H1 (cell line): ENCODE results near the gene SLC13A4. TPM values are rescaled to one million over a fixed set of nuclear protein-coding genes. Genes with fewer than 3 reads are reported as not detected.

Experiments
- CTCF ChIA-PET: fragments of 300-600 bp; sonication (Branson Sonifier 250); formaldehyde crosslinking; loops from one replicate; lab custom pipeline; 2021; ENCODE audit not compliant: partially characterized antibody; lab: Charles Lee
- POLR2A ChIA-PET: fragments of 300-600 bp; sonication (Branson Sonifier 250); formaldehyde crosslinking; loops from one replicate; lab custom pipeline; 2021; ENCODE audit warnings: inconsistent platforms; ENCODE audit not compliant: partially characterized antibody; lab: Charles Lee
- DNase-seq, 2 experiments: peaks; one replicate each; pipeline versions ENCODE4 v3.0.0 to v3.0.0-alpha.2; 2010 to 2022; ENCODE audit warnings: low spot score in 2 of 2, low read depth in 1 of 2, mixed read lengths in 1 of 2
- FAIRE-seq: peaks from 2 replicates; lab custom pipeline; 2011; peaks lifted over from hg19 to GRCh38; lab: Jason Lieb, UNC
- H2AFZ ChIP-seq: 2 replicates; pipeline ENCODE4 v1.8.1; 2012; ENCODE audit warnings: low read length, inconsistent platforms
- H2AK5ac ChIP-seq: 2 replicates; pipeline ENCODE4 v1.6.1; 2013; ENCODE audit warnings: low read depth, low read length
- H2BK120ac ChIP-seq: replicated peaks from 2 replicates; pipeline ENCODE3; 2013; ENCODE audit warnings: low read depth, low read length, inconsistent platforms
- H2BK12ac ChIP-seq: 2 replicates; pipeline ENCODE4 v1.6.1; 2013; ENCODE audit warnings: low read depth, low read length
- H2BK15ac ChIP-seq: 2 replicates; pipeline ENCODE4 v1.6.1; 2013; ENCODE audit warnings: low read length
- H2BK20ac ChIP-seq: 2 replicates; pipeline ENCODE4 v1.6.1; 2013; ENCODE audit warnings: low read length
- H2BK5ac ChIP-seq: 2 replicates; pipeline ENCODE4 v1.6.1; 2013; ENCODE audit warnings: low read depth, low read length
- H3K14ac ChIP-seq: 2 replicates; pipeline ENCODE4 v1.6.1; 2013; ENCODE audit warnings: inconsistent platforms; ENCODE audit not compliant: insufficient read length
- H3K18ac ChIP-seq: 2 replicates; pipeline ENCODE4 v1.6.1; 2013; ENCODE audit warnings: low read length; ENCODE audit errors: extremely low read depth
- H3K23ac ChIP-seq: 2 replicates; pipeline ENCODE4 v1.6.1; 2013; ENCODE audit warnings: inconsistent platforms; ENCODE audit not compliant: insufficient read length
- H3K23me2 ChIP-seq: 2 replicates; pipeline ENCODE4 v1.6.1; 2013; ENCODE audit warnings: low read depth, low read length
- H3K27ac ChIP-seq: 2 replicates; pipeline ENCODE4 v1.6.1; 2011; ENCODE audit warnings: low read depth, low read length, inconsistent platforms
- H3K27me3 ChIP-seq, 4 experiments: replicated peaks in 1 of 4; 1 replicate in 1 of 4; 2 replicates in 3 of 4; pipeline versions ENCODE4 v1.6.1 to v1.8.1; 2011 to 2013; ENCODE audit warnings: low read length in 3 of 4, mild to moderate bottlenecking in 3 of 4, inconsistent platforms in 2 of 4, mixed read lengths in 2 of 4, moderate library complexity in 1 of 4; ENCODE audit not compliant: control insufficient read depth in 3 of 4, insufficient read depth in 3 of 4; ENCODE audit errors: extremely low read depth in 1 of 4
- H3K36me3 ChIP-seq, 4 experiments: 2 replicates each; pipeline versions ENCODE4 v1.6.1 to v1.8.1; 2011 to 2013; ENCODE audit warnings: mild to moderate bottlenecking in 4 of 4, low read length in 3 of 4, moderate library complexity in 2 of 4, control low read depth in 1 of 4, inconsistent platforms in 1 of 4; ENCODE audit not compliant: insufficient read depth in 4 of 4, control insufficient read depth in 2 of 4
- H3K4ac ChIP-seq: replicated peaks from 2 replicates; pipeline ENCODE3; 2013; ENCODE audit warnings: low read length, low read depth, mixed read lengths, inconsistent platforms; ENCODE audit not compliant: insufficient read length
- H3K4me1 ChIP-seq, 4 experiments: replicated peaks in 1 of 4; 1 replicate in 1 of 4; 2 replicates in 3 of 4; pipeline versions ENCODE4 v1.6.1 to v1.8.1; 2011 to 2013; ENCODE audit warnings: low read length in 3 of 4, inconsistent platforms in 2 of 4, mixed read lengths in 1 of 4; ENCODE audit not compliant: insufficient read depth in 4 of 4, control insufficient read depth in 3 of 4
- H3K4me2 ChIP-seq, 2 experiments: 2 replicates each; pipeline versions ENCODE4 v1.6.1 to v1.8.1; 2011 to 2013; ENCODE audit warnings: low read depth in 2 of 2, low read length in 2 of 2, control low read depth in 1 of 2, inconsistent platforms in 1 of 2, mild to moderate bottlenecking in 1 of 2; ENCODE audit not compliant: insufficient read depth in 1 of 2
- H3K4me3 ChIP-seq, 4 experiments: fragments of 200-600, 300-600 bp in 1 of 4; sonication (generic), shearing (Covaris generic), sonication (Bioruptor Twin) in 1 of 4; 2 replicates each; pipeline versions ENCODE4 v1.5.1 to v1.8.1; 2011 to 2016; ENCODE audit warnings: low read length in 4 of 4, low read depth in 3 of 4, control low read depth in 2 of 4, inconsistent platforms in 2 of 4, mild to moderate bottlenecking in 2 of 4, mixed read lengths in 1 of 4, moderate library complexity in 1 of 4; ENCODE audit not compliant: insufficient read depth in 2 of 4; ENCODE audit errors: extremely low read depth in 1 of 4
- H3K56ac ChIP-seq: replicated peaks from 2 replicates; pipeline ENCODE3; 2013; ENCODE audit warnings: low read depth, mild to moderate bottlenecking, mixed read lengths, low read length, inconsistent platforms; ENCODE audit not compliant: insufficient read length
- H3K79me1 ChIP-seq: 2 replicates; pipeline ENCODE4 v1.6.1; 2013; ENCODE audit warnings: low read depth, low read length, control low read depth
- H3K79me2 ChIP-seq, 2 experiments: 2 replicates each; pipeline versions ENCODE4 v1.6.1 to v1.8.1; 2012 to 2013; ENCODE audit warnings: low read length in 2 of 2, mild to moderate bottlenecking in 2 of 2, inconsistent platforms in 1 of 2; ENCODE audit not compliant: insufficient read depth in 2 of 2, control insufficient read depth in 1 of 2
- H3K9ac ChIP-seq, 4 experiments: replicated peaks in 1 of 4; 1 replicate in 1 of 4; 2 replicates in 3 of 4; pipeline versions ENCODE4 v1.6.1 to v1.8.1; 2011 to 2013; ENCODE audit warnings: low read depth in 3 of 4, low read length in 3 of 4, control low read depth in 2 of 4, mild to moderate bottlenecking in 2 of 4, moderate library complexity in 2 of 4, inconsistent platforms in 1 of 4; ENCODE audit errors: extremely low read depth in 1 of 4
- H3K9me3 ChIP-seq, 2 experiments: 2 replicates each; pipeline versions ENCODE4 v1.6.1 to v1.8.1; 2012 to 2013; ENCODE audit warnings: mild to moderate bottlenecking in 2 of 2, moderate library complexity in 2 of 2, control low read depth in 1 of 2, inconsistent platforms in 1 of 2, low read depth in 1 of 2, low read length in 1 of 2, mixed read lengths in 1 of 2; ENCODE audit not compliant: insufficient read depth in 2 of 2
- H4K20me1 ChIP-seq, 2 experiments: replicated peaks in 1 of 2; 2 replicates each; pipeline versions ENCODE3 to v1.8.1; 2011 to 2013; ENCODE audit warnings: inconsistent platforms in 2 of 2, low read length in 2 of 2, mild to moderate bottlenecking in 1 of 2; ENCODE audit not compliant: insufficient read depth in 2 of 2, control insufficient read depth in 1 of 2
- H4K5ac ChIP-seq: 2 replicates; pipeline ENCODE4 v1.6.1; 2013; ENCODE audit warnings: low read length, low read depth, mixed read lengths, inconsistent platforms; ENCODE audit not compliant: insufficient read length
- H4K8ac ChIP-seq: 2 replicates; pipeline ENCODE4 v1.8.0; 2013; ENCODE audit warnings: mild to moderate bottlenecking, moderate library complexity, low read length, inconsistent platforms; ENCODE audit not compliant: insufficient read depth; ENCODE audit errors: extremely low read depth
- H4K91ac ChIP-seq: replicated peaks from 2 replicates; pipeline ENCODE3; 2013; ENCODE audit warnings: low read length, mixed read lengths, inconsistent platforms; ENCODE audit not compliant: insufficient read length
- CHD2 ChIP-seq: IDR thresholded peaks from 2 replicates; pipeline ENCODE4 v1.6.1; 2012; ENCODE audit warnings: low read length, improper control_type of control experiment
- EP300 ChIP-seq, 2 experiments: IDR thresholded peaks; 1 replicate in 1 of 2; 2 replicates in 1 of 2; pipeline ENCODE4 v1.6.1; 2011 to 2012; ENCODE audit warnings: low read depth in 2 of 2, low read length in 2 of 2, mild to moderate bottlenecking in 2 of 2, borderline replicate concordance in 1 of 2, inconsistent platforms in 1 of 2, moderate library complexity in 1 of 2
- GTF2F1 ChIP-seq: IDR thresholded peaks from 2 replicates; pipeline ENCODE4 v1.6.1; 2012; ENCODE audit warnings: low read depth, low read length, improper control_type of control experiment, borderline replicate concordance
- HDAC6 ChIP-seq: IDR thresholded peaks from one replicate; pipeline ENCODE4 v1.7.1; 2012; ENCODE audit warnings: low read depth, mild to moderate bottlenecking, inconsistent platforms, low read length, moderate library complexity
- POLR2A ChIP-seq, 2 experiments: IDR thresholded peaks; 1 replicate in 1 of 2; 2 replicates in 1 of 2; pipeline ENCODE4 v1.6.1; 2011; ENCODE audit warnings: low read depth in 2 of 2, low read length in 2 of 2, mild to moderate bottlenecking in 2 of 2; ENCODE audit errors: control extremely low read depth in 1 of 2
- RAD21 ChIP-seq, 2 experiments: IDR thresholded peaks in 1 of 2; conservative IDR thresholded peaks in 1 of 2; 2 replicates each; pipeline ENCODE4 v1.6.1; 2011; ENCODE audit warnings: low read depth in 2 of 2, low read length in 2 of 2, improper control_type of control experiment in 1 of 2, inconsistent platforms in 1 of 2, mild to moderate bottlenecking in 1 of 2, moderate library complexity in 1 of 2
- RFX5 ChIP-seq: IDR thresholded peaks from 2 replicates; pipeline ENCODE4 v1.6.1; 2011; ENCODE audit warnings: low read depth, low read length, improper control_type of control experiment, borderline replicate concordance
- SIN3A ChIP-seq, 2 experiments: IDR thresholded peaks in 1 of 2; conservative IDR thresholded peaks in 1 of 2; 2 replicates each; pipeline ENCODE4 v1.6.1; 2011 to 2012; ENCODE audit warnings: low read length in 2 of 2, improper control_type of control experiment in 1 of 2, low read depth in 1 of 2, mild to moderate bottlenecking in 1 of 2
- SIRT6 ChIP-seq: IDR thresholded peaks from one replicate; pipeline ENCODE4 v1.7.1; 2012; ENCODE audit warnings: low read length, inconsistent platforms
- TAF7 ChIP-seq: optimal IDR thresholded peaks from 2 replicates; pipeline ENCODE3; 2011; ENCODE audit warnings: low read depth, mild to moderate bottlenecking, inconsistent platforms, low read length, moderate library complexity, borderline replicate concordance
- WGBS, 2 experiments: shearing (Covaris generic) in 1 of 2; methylation state at CpG; one replicate each; pipeline versions ENCODE4 v1.1.6 to v1.1.7; 2013 to 2015; ENCODE audit warnings: low lambda C conversion rate in 2 of 2, mixed read lengths in 2 of 2, inconsistent platforms in 1 of 2, low coverage in 1 of 2, missing lambda C conversion rate in 1 of 2; ENCODE audit not compliant: insufficient replicate concordance in 2 of 2, insufficient coverage in 1 of 2, insufficient read length in 1 of 2; ENCODE audit errors: extremely low coverage in 1 of 2, missing lambda C conversion rate in 1 of 2; 5-methylcytosine and 5-hydroxymethylcytosine counted together
- polyA plus RNA-seq, 7 experiments: library from polyadenylated mRNA; depleted of rRNA in 3 of 7; stranded (reverse) in 5 of 7; unstranded in 2 of 7; fragments of >200 nt in 5 of 7; fragments of 200-250 nt in 2 of 7; gene quantifications; 1 replicate in 5 of 7; 2 replicates in 1 of 7; 4 replicates in 1 of 7; pipeline versions ENCODE4 v1.2.1 to v1.2.3, GENCODE V29; 2011 to 2013; ENCODE audit warnings: missing spikeins in 2 of 7, mixed read lengths in 2 of 7
- total RNA-seq: library from RNA; stranded (reverse); fragmentation: NEBNext Ultra II Directional; extraction: Animal tissue kit (Norgen Biotek cat#: 25700); gene quantifications from 2 replicates; pipeline ENCODE4 v1.2.1, GENCODE V29; 2021
- TF ChIP-seq, protein P1 (sequence below): IDR thresholded peaks from 2 replicates; pipeline ENCODE4 v1.6.1; 2012; ENCODE audit warnings: inconsistent platforms

Gene SLC13A4
- total and polyA plus RNA-seq, 2 of the 8 experiments (the other 6 are each of a cell fraction or from before 2014, with no cell fraction given) = 3.9 to 7.5 TPM

DNA sequence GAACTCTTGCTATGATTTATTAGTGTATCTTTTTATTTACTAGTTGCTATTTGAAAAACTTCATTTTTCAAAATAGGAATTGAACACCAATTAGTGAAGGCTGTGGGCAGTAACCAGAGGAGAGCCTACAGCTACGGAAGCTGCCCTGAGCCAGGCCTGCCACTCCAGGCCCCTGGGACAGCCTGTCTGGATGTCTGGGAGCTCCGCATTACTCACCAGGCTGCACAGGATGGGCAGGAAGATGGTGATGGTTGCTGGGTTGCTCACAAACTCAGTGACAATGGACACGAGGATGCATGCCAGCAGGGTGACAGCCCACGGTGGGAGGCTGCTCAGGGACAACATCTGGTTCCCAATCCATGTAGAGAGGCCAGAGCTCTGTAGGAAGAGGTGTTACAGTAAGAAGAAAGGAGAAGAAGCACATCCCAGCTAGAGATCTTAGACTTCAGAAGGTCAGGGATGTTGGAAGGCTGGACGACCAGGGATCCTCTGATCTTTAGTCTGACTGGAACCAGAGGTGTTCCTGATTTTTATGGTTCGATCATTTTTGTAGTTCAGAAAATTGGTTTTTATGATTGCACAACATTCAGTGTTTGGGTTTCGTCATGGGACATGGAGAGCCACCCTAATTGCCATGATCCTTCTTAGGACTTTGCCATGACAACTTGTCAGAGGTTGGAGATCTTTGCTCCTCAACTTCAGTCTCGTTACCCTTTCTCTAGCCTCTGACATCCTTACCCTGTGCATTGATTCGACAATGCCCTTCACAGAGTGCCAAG is 42.5 kb downstream of the SLC13A4 start:
- 88% methylated on average over 9 of the region's 9 CpGs; no CpG with 5 or more reads in 1 of the 2 experiments for WGBS, 2 experiments
- Histone ChIP-seq H2BK15ac (no peak overlapping the region), H3K18ac (no peak overlapping the region), H2BK5ac (no peak overlapping the region), H2BK120ac (no peak overlapping the region), H3K27ac (no peak overlapping the region), H3K56ac (no peak overlapping the region), H3K23ac (no peak overlapping the region), H2BK12ac (no peak overlapping the region), H3K9me3 (no peaks in the 10 kb centered on the region), H3K27me3 (no peaks in the 10 kb centered on the region), H3K79me1 (peaks cover 8% of the 10 kb centered on the region), H3K4me2 (no peak overlapping the region), H3K36me3 (peaks cover 0 to 11% (median under 1%) of the 10 kb centered on the region in 4 experiments; a peak in 3 of 8 replicates), H3K4me3 (no peak overlapping the region), H2AK5ac (no peak overlapping the region), H3K23me2 (no peaks in the 10 kb centered on the region), H2BK20ac (no peak overlapping the region), H3K9ac (no peak overlapping the region), H4K5ac (no peak overlapping the region), H2AFZ (no peak overlapping the region), H3K4me1 (peaks cover 0 to 3% (median 0%) of the 10 kb centered on the region in 4 experiments; a peak in 2 of 7 replicates), H3K79me2 (no peaks in the 10 kb centered on the region; a peak in 1 of 4 replicates), H4K20me1 (peaks cover 0 to 11% of the 10 kb centered on the region in 2 experiments), H4K91ac (no peak overlapping the region), H4K8ac (no peak overlapping the region), H3K4ac (no peak overlapping the region), H3K14ac (no peak overlapping the region)
- FAIRE-seq (no peak), DNase-seq (no peak)
- ChIA-PET POLR2A (no interaction called here), CTCF (interaction anchor here (0.9 to 5.9 kb wide), 6 partner anchors 10 to 26 kb away, joined by 3 to 89 read pairs (median 4); no protein-coding TSS in a partner anchor)
- no peak for TF ChIP-seq EP300 (IDR thresholded peaks at IDR 0.05; ENCODE audit: borderline replicate concordance in 1 of 2, low read depth in 2 of 2, low read length in 2 of 2)
- no peak for TF ChIP-seq SIN3A (conservative IDR thresholded peaks at IDR 0.05 in 1 of 2, IDR thresholded peaks at IDR 0.05 in 1 of 2; ENCODE audit: low read depth in 1 of 2, low read length in 2 of 2)
- TF ChIP-seq HDAC6 = no peak
- TF ChIP-seq, protein P1, sequence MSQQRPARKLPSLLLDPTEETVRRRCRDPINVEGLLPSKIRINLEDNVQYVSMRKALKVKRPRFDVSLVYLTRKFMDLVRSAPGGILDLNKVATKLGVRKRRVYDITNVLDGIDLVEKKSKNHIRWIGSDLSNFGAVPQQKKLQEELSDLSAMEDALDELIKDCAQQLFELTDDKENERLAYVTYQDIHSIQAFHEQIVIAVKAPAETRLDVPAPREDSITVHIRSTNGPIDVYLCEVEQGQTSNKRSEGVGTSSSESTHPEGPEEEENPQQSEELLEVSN = no peak
- no peak for TF ChIP-seq RFX5
- TF ChIP-seq RAD21 (IDR thresholded peaks at IDR 0.05 in 1 of 2, conservative IDR thresholded peaks at IDR 0.05 in 1 of 2; ENCODE audit: low read depth in 2 of 2, low read length in 2 of 2) = no peak
- TF ChIP-seq GTF2F1 = no peak
- TF ChIP-seq CHD2 = no peak
- TF ChIP-seq SIRT6 = no peak
- TF ChIP-seq TAF7 = no peak
- no peak for TF ChIP-seq POLR2A (IDR thresholded peaks at IDR 0.05; ENCODE audit: control extremely low read depth in 1 of 2, low read depth in 2 of 2, low read length in 2 of 2)
